Fibroblast of lung (primary cell): ENCODE measurements around the gene EXOSC5. TPM values are rescaled to one million over a fixed set of nuclear protein-coding genes. Genes with fewer than 3 reads are reported as not detected.

ENCODE experiments used
- DNase-seq, 2 donors: peaks; one replicate each; pipeline versions ENCODE4 v3.0.0 to v3.0.0-alpha.2; 2010; ENCODE audit warnings: low read depth in 2 of 2
- H2AFZ ChIP-seq: 2 replicates; pipeline ENCODE4 v1.5.1; 2012; ENCODE audit warnings: low read length, control low read depth, inconsistent platforms
- H3K27ac ChIP-seq: 2 replicates; pipeline ENCODE4 v1.5.1; 2011; ENCODE audit warnings: low read length, control low read depth; ENCODE audit not compliant: insufficient read depth
- H3K27me3 ChIP-seq: 2 replicates; pipeline ENCODE4 v1.5.1; 2011; ENCODE audit warnings: mild to moderate bottlenecking, low read length; ENCODE audit not compliant: control insufficient read depth, insufficient read depth
- H3K36me3 ChIP-seq: 2 replicates; pipeline ENCODE4 v1.5.1; 2011; ENCODE audit warnings: low read length; ENCODE audit not compliant: control insufficient read depth, insufficient read depth
- H3K4me1 ChIP-seq: 2 replicates; pipeline ENCODE4 v1.5.1; 2011; ENCODE audit warnings: low read length; ENCODE audit not compliant: control insufficient read depth, insufficient read depth; ENCODE audit errors: extremely low read depth
- H3K4me2 ChIP-seq: 2 replicates; pipeline ENCODE4 v1.5.1; 2011; ENCODE audit warnings: low read length, control low read depth; ENCODE audit not compliant: insufficient read depth; ENCODE audit errors: extremely low read depth
- H3K4me3 ChIP-seq, 4 experiments: fragments of 200-600 bp in 1 of 4; sonication (generic) in 1 of 4; replicated peaks in 1 of 4; 2 replicates each; pipeline ENCODE4 v1.5.1; 2011 to 2016; ENCODE audit warnings: low read length in 4 of 4, low read depth in 3 of 4, mild to moderate bottlenecking in 3 of 4, control low read depth in 2 of 4, inconsistent platforms in 1 of 4, mixed read lengths in 1 of 4; ENCODE audit not compliant: insufficient read depth in 1 of 4; ENCODE audit errors: control extremely low read depth in 1 of 4
- H3K79me2 ChIP-seq: 2 replicates; pipeline ENCODE4 v1.5.1; 2012; ENCODE audit warnings: mild to moderate bottlenecking, low read length, inconsistent platforms; ENCODE audit not compliant: control insufficient read depth, insufficient read depth
- H3K9ac ChIP-seq: 2 replicates; pipeline ENCODE4 v1.5.1; 2011; ENCODE audit warnings: mild to moderate bottlenecking, low read length, control low read depth; ENCODE audit not compliant: insufficient read depth
- H3K9me3 ChIP-seq: 2 replicates; pipeline ENCODE4 v1.5.1; 2012; ENCODE audit warnings: low read depth, low read length; ENCODE audit not compliant: control insufficient read depth, insufficient read depth
- H4K20me1 ChIP-seq: 2 replicates; pipeline ENCODE4 v1.5.1; 2011; ENCODE audit warnings: low read length; ENCODE audit not compliant: control insufficient read depth, insufficient read depth; ENCODE audit errors: extremely low read depth
- CTCF ChIP-seq, 2 donors: IDR thresholded peaks in 1 of 2; conservative IDR thresholded peaks in 1 of 2; 1 replicate in 1 of 2; 2 replicates in 1 of 2; pipeline ENCODE4 v1.5.1; 2011 to 2012; ENCODE audit warnings: low read length in 2 of 2, control low read depth in 1 of 2, inconsistent platforms in 1 of 2, low read depth in 1 of 2, mild to moderate bottlenecking in 1 of 2
- EZH2 ChIP-seq: IDR thresholded peaks from 2 replicates; pipeline ENCODE4 v1.5.1; 2012; ENCODE audit warnings: low read length, control low read depth, mild to moderate bottlenecking; ENCODE audit errors: missing control alignments
- polyA plus RNA-seq, 2 donors: library from polyadenylated mRNA; depleted of rRNA in 1 of 2; stranded (reverse) in 1 of 2; unstranded in 1 of 2; fragments of >200 nt; gene quantifications; 2 replicates each; pipeline ENCODE4 v1.2.1, GENCODE V29; 2011 to 2012; ENCODE audit warnings: missing spikeins in 1 of 2
- total RNA-seq: library from RNA; depleted of rRNA; stranded (reverse); fragments of >200 nt; gene quantifications from 2 replicates; pipeline ENCODE4 v1.2.1, GENCODE V29; 2014

EXOSC5 gene
- total and polyA plus RNA-seq, 2 donors (not counting 1 experiment from before 2014, with no cell fraction given), result 5.0 to 10.7 TPM

GRCh38 chr19:41426952-41427646 lies 29.9 kb upstream of the EXOSC5 start, which contains the start of gene B3GNT8:
Gene B3GNT8 (minus strand): TSS chr19:41427374. CDS start chr19:41426778, 596 bp downstream.
- Histone ChIP-seq H2AFZ (peak within 1 kb of the TSS; percentile 34), H3K27ac (peak within 1 kb of the TSS; percentile 44), H3K4me1 (peaks cover 9% of the 10 kb centered on the region), H3K36me3 (peaks cover 14% of the 10 kb centered on the region), H4K20me1 (no peaks in the 10 kb centered on the region), H3K9ac (peak within 1 kb of the TSS; percentile 21), H3K4me3 (peak within 1 kb of the TSS; percentile 29 to 67 (median 46)), H3K4me2 (peak within 1 kb of the TSS; percentile 69), H3K9me3 (no peaks in the 10 kb centered on the region), H3K27me3 (no peaks in the 10 kb centered on the region), H3K79me2 (no peaks in the 10 kb centered on the region)
- DNase-seq, result peak; percentile 59 to 68
- TF ChIP-seq CTCF (conservative IDR thresholded peaks at IDR 0.05 in 1 of 2, IDR thresholded peaks at IDR 0.05 in 1 of 2; ENCODE audit: low read depth in 1 of 2, low read length in 2 of 2) (no peak), EZH2 (no peak)

GRCh38 chr19:41426116-41426841 lies 29.1 kb upstream of the EXOSC5 start:
- peak overlapping the region; percentile 21 for H3K9ac ChIP-seq
- no peaks in the 10 kb centered on the region for H3K79me2 ChIP-seq
- TF ChIP-seq EZH2 (no peak), CTCF (conservative IDR thresholded peaks at IDR 0.05 in 1 of 2, IDR thresholded peaks at IDR 0.05 in 1 of 2; ENCODE audit: low read depth in 1 of 2, low read length in 2 of 2) (no peak)
- no peaks in the 10 kb centered on the region for H3K9me3 ChIP-seq
- no peaks in the 10 kb centered on the region for H4K20me1 ChIP-seq
- peaks cover 13% of the 10 kb centered on the region for H3K36me3 ChIP-seq
- no peak overlapping the region for H3K27ac ChIP-seq
- peak overlapping the region in 2 of 4 experiments; percentile 60 to 67 for H3K4me3 ChIP-seq
- no peaks in the 10 kb centered on the region for H3K27me3 ChIP-seq
- H2AFZ ChIP-seq, result no peak overlapping the region
- H3K4me2 ChIP-seq, result no peak overlapping the region
- DNase-seq, result no peak
- peaks cover 9% of the 10 kb centered on the region for H3K4me1 ChIP-seq
